Activated CD8-positive, alpha-beta memory T cell treated with anti-CD3 and anti-CD28 coated beads, Interleukin-2, amount 50 U/mL, for 24 hours (primary cell): Measurements from ENCODE around the gene BTNL9.
"Not testable (repeated sequence)": the region's sequence is repeated elsewhere in the genome, so short reads cannot be mapped to it uniquely, and the experiment has no call there.

Source experiments
- DNase-seq: peaks from one replicate; pipeline ENCODE4 v3.0.0-alpha.2; 2020; ENCODE audit errors: extremely low read depth

The BTNL9 gene

DNA sequence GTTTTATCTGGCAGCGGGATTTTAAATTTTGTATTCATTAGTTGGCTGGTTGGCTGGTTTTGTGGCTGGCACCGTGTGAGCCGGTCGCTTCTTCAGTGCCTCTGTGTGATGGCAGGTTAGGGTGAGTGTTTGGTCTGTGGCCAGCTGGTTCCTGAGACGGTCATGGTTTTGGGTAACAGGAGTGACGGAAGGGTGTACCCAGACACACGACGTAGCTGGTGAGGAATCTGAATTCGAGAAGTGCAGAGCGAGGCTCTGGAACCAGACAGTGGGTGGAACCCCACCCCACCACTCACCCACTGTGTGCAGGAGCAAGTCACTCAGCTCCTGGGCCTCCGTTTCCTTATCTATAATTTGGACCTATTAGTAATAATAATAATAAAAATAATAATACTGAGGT lies 2.7 kb downstream of the BTNL9 start:
- no peak for DNase-seq

- DNase-seq = no peak
These were observed 3.4 kb downstream of the BTNL9 start for GRCh38 chr5:181043285-181044092.

DNA sequence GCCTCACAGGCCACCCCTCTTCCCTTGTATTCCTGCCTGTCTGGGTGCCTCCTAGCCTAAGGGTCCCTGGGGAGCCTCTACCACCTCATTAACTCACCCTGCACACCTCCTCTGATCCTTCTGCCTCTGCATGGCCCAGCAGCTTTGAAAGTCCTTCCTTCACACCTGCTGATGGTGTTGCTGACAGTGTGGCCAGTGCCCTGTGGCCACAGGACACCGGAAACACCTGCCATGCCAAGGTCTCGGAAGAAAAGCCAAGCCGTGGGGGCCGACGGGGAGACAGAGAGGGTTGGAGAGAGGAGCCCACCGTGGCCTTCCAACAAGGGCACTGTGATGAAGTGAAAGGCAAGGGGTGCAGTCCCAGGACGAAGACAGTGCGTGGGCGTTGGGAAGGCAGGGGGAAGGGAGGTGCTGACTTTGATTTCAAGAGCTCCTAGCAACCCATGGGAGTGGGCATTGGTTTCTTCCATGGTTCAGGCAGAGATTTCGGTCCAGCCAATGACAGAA lies 4.1 kb downstream of the BTNL9 start:
- DNase-seq = no peak

DNA sequence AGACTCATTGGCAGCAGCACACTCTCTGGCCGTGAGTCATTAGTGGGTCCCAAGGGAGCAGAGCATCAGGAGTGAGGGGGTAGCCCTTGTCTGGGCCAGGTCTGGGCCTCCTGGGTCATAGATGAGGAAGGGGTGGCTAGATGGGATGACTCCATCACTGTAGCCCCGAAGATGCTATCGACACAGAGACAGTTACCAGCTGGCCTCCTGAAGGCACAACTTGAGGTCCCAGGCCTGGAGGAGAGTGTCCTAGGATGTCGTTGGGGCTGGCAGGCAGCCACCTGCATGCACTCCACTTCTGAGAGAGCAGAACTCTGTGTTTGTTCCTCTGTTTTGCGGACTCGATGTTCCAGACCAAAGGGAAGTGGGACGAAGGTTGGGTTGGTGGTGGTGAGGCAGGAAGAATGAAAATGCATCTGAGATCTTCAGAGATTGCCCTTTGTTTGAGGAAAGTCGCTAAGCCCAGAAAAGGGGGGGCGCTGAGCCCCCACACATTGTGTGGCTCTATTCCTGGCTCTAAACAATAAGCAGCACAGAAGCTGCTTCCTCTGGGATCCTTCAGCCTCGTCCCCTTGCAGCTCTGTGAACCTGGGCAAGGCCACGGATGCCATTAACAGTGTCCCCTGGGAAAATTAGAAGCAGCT lies 4.7 kb downstream of the BTNL9 start:
- no peak for DNase-seq

- no peak for DNase-seq
These were observed 5.2 kb downstream of the BTNL9 start for GRCh38 chr5:181045316-181045715.

- DNase-seq = not testable (repeated sequence)
These were observed 5.8 kb downstream of the BTNL9 start for GRCh38 chr5:181045857-181046256.

GRCh38 chr5:181047288-181047687 lies 7.2 kb downstream of the BTNL9 start:
- DNase-seq = no peak

- DNase-seq = no peak
These were observed 7.9 kb downstream of the BTNL9 start for GRCh38 chr5:181047921-181048320.

DNA sequence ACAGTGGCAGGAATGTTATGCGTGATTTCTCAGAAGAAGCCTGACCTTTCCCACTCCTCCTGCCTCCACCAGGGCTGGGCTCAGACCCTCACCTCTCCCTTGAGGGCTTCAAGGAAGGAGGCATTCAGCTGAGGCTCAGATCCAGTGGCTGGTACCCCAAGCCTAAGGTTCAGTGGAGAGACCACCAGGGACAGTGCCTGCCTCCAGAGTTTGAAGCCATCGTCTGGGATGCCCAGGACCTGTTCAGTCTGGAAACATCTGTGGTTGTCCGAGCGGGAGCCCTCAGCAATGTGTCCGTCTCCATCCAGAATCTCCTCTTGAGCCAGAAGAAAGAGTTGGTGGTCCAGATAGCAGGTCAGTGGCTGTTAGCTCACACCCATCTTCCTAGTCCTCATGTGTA lies 9.9 kb downstream of the BTNL9 start:
- DNase-seq = no peak

DNA sequence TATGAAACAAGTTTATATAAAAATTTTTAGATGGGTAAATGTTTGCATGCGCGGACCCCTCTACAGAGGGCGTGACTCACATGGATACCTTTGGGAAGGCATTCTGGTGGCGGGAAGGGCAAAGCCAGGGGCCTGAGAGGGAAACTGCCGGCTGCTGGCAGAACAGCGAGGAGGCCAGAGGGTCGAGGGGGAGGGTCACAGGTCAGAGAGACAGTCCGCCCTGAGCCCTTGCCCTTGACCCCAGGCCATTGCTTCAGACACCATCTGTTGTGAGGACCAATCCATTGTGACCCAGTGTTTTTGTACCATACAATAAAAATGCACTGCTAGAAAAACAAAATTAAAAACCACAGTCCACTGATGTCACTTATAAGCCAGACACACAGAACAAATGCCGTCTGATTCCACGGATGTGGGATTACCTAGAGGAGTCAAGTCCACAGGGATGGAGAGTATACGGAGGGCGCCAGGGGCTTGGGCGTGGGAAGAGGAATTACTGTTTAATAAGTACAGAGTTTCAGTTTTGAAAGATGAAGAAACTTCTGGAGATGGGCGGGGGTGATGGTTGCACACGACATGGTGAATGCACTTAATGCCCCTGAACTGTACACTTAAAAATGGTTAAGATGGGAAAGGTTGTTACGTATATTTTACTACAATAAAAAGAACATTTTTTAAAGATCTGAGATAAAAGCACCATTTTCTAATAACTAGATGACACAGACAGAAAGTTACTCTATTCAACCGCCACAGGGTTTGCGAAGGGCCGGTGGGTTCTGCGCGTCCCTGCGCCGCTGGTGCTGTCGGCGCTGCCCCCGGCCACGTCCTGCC lies 12.0 kb downstream of the BTNL9 start:
- DNase-seq = no peak

- no peak for DNase-seq
These were observed 12.8 kb downstream of the BTNL9 start for GRCh38 chr5:181052672-181053487.

GRCh38 chr5:181053488-181054121 lies 13.5 kb downstream of the BTNL9 start:
- DNase-seq = no peak

DNA sequence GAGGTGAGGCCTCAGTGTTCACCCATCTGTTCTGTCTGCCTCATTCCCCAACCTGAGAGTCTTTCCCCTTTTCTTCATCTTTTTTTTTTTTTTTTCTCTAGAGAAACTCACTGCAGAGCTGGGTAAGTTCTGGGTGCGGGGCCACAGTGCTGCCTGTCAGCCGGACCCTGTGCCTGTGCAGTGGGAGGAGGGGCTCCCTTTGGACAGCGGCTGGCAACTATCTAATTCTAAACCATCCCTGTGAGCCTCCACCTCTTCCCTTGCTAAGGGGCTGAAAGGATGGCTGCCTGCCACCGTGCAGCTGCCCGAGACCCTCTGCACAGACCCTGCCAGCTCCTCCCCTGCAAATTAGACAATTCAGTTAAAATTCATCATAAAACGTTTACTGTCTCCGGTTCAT lies 14.1 kb downstream of the BTNL9 start:
- DNase-seq = no peak

DNA sequence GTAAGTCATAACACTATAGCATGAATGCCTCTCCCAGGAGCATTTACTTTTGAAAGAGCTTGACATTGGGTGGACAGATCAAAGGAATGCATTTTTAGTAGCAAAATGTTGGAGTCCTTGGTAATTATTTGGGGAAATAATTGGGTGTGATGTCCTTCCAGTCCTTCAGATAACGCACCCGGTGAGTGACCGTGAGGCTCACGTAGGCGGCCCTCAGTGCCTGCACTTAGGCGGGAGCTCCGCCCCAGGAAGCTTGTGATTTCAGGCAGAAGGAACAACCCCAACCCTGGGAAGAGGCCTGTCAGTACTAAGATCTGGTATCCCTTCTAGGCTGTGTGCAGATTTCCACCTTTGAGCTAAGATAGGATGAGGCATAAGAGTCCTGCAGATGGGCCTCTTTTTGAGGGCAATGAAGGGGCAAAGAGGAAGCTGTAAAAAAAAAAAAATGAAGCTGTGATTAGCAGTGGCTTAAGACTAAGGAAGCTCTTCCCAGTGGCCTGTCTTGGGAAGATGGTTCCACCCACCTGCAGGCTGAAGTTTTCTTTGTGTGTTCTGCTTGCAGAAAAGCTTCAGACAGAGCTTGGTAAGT lies 14.9 kb downstream of the BTNL9 start:
- no peak for DNase-seq

DNA sequence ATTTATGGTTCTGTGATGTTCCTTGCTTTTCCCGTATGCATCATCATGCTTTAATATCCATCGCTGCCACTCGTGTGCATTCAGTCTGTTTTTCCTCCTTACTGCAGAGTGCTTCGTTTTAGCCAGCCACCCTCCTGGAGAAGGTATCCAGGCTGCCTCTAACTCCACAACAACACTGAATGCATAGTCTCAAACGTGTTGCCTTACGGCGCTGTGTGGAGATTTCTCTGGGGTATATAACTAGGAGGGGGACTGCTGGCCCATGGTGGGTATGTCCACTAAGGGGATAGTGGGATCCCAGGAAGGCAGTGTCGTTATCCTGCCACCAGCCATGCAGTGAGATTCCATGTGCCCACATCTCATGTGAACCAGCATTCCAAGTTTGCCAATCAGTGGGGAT lies 16.4 kb downstream of the BTNL9 start:
- no peak for DNase-seq

GRCh38 chr5:181058321-181058720 lies 18.3 kb downstream of the BTNL9 start:
- no peak for DNase-seq

- no peak for DNase-seq
These were observed 18.8 kb downstream of the BTNL9 start for GRCh38 chr5:181058786-181059296.

- DNase-seq = no peak
These were observed 19.5 kb downstream of the BTNL9 start for GRCh38 chr5:181059297-181060230.

DNA sequence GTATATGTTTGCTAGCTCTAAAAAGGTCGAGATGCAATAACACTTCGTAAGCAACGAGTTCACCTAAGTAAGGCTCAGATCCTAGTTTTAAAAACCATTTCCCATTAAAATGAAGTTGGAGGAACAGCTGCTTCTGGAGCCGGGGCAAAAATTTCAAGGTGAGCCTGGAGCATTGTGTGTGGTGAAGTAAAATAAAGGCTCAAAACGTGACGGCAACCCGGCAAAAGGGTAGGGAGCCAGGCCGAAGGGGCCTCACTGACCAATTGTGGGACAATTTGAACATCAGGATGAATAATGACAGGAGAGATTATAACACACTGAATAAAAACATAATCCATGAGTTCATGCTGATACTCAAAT lies 20.1 kb downstream of the BTNL9 start:
- no peak for DNase-seq
